MM.1S (cell line): ENCODE data around the gene SERTAD2.

ENCODE experiments used
- DNase-seq: peaks from one replicate; pipeline ENCODE4 v3.0.0-alpha.2; 2015
- H2AFZ ChIP-seq: fragments of 300-600 bp; sonication (generic); 2 replicates; pipeline ENCODE4 v1.6.0; 2016; ENCODE audit warnings: antibody characterized with exemption, low read length
- H3F3A ChIP-seq: fragments of 300-600 bp; sonication (generic); 2 replicates; pipeline ENCODE4 v1.6.1; 2016; ENCODE audit warnings: mild to moderate bottlenecking, antibody characterized with exemption, low read length, moderate library complexity, mixed read lengths; ENCODE audit not compliant: insufficient read depth
- H3K27ac ChIP-seq: fragments of 300-600 bp; sonication (generic); 2 replicates; pipeline ENCODE4 v1.5.1; 2016; ENCODE audit warnings: mild to moderate bottlenecking, low read length
- H3K27me3 ChIP-seq: fragments of 300-600 bp; sonication (generic); replicated peaks from 2 replicates; pipeline ENCODE4 v1.6.0; 2016; ENCODE audit warnings: low read length; ENCODE audit not compliant: insufficient read depth
- H3K36me3 ChIP-seq: fragments of 300-600 bp; sonication (generic); replicated peaks from 2 replicates; pipeline ENCODE4 v1.6.1; 2016; ENCODE audit warnings: mild to moderate bottlenecking, low read length, mixed read lengths; ENCODE audit not compliant: insufficient read depth
- H3K4me1 ChIP-seq: fragments of 300-600 bp; sonication (generic); 2 replicates; pipeline ENCODE4 v1.6.1; 2016; ENCODE audit warnings: low read length, mixed read lengths
- H3K4me2 ChIP-seq: fragments of 300-600 bp; sonication (generic); 2 replicates; pipeline ENCODE4 v1.6.0; 2016; ENCODE audit warnings: low read depth, low read length
- H3K4me3 ChIP-seq: fragments of 300-600 bp; sonication (generic); 2 replicates; pipeline ENCODE4 v1.5.1; 2016; ENCODE audit warnings: low read length, mixed read lengths
- H3K79me2 ChIP-seq: fragments of 300-600 bp; sonication (generic); 2 replicates; pipeline ENCODE4 v1.6.1; 2016; ENCODE audit warnings: mixed run types, low read length, mixed read lengths
- H3K9ac ChIP-seq: fragments of 300-600 bp; sonication (generic); 2 replicates; pipeline ENCODE4 v1.6.1; 2016; ENCODE audit warnings: low read length, mixed read lengths
- H3K9me2 ChIP-seq: fragments of 300-600 bp; sonication (generic); replicated peaks from 2 replicates; pipeline ENCODE4 v1.6.1; 2016; ENCODE audit warnings: mild to moderate bottlenecking, low read length, mixed read lengths; ENCODE audit not compliant: insufficient read depth
- H3K9me3 ChIP-seq: fragments of 300-600 bp; sonication (generic); replicated peaks from 2 replicates; pipeline ENCODE4 v1.6.1; 2016; ENCODE audit warnings: mild to moderate bottlenecking, low read length, mixed read lengths; ENCODE audit not compliant: insufficient read depth
- H4K20me1 ChIP-seq: fragments of 300-600 bp; sonication (generic); 2 replicates; pipeline ENCODE4 v1.6.1; 2016; ENCODE audit warnings: mild to moderate bottlenecking, low read length, moderate library complexity, mixed read lengths; ENCODE audit not compliant: insufficient read depth
- CTCF ChIP-seq: fragments of 300-600 bp; sonication (generic); IDR thresholded peaks from 2 replicates; pipeline ENCODE4 v1.5.1; 2016; ENCODE audit warnings: antibody characterized with exemption, low read length, mixed read lengths
- EZH2 ChIP-seq: fragments of 300-600 bp; sonication (generic); optimal IDR thresholded peaks from 2 replicates; pipeline ENCODE3; 2017; ENCODE audit warnings: low read depth, mild to moderate bottlenecking, antibody characterized with exemption, low read length, mixed read lengths
- EZH2phosphoT487 ChIP-seq: fragments of 300-600 bp; sonication (generic); IDR thresholded peaks from 2 replicates; pipeline ENCODE4 v1.6.1; 2018; ENCODE audit warnings: antibody characterized with exemption, low read length

Gene SERTAD2

GRCh38 chr2:64669288-64669687, 15.6 kb upstream of the SERTAD2 start:
- TF ChIP-seq EZH2phosphoT487: no peak
- no peak for TF ChIP-seq EZH2
- no peak for TF ChIP-seq CTCF
- H2AFZ ChIP-seq: no peak overlapping the region
- no peak overlapping the region for H3K9ac ChIP-seq
- H3K9me2 ChIP-seq: no peaks in the 10 kb centered on the region
- DNase-seq: no peak
- no peaks in the 10 kb centered on the region for H3K36me3 ChIP-seq
- peaks cover 45% of the 10 kb centered on the region for H3K4me1 ChIP-seq
- H4K20me1 ChIP-seq: no peaks in the 10 kb centered on the region
- no peaks in the 10 kb centered on the region for H3K27me3 ChIP-seq
- H3K27ac ChIP-seq: no peak overlapping the region
- H3F3A ChIP-seq: peaks cover 24% of the 10 kb centered on the region
- H3K9me3 ChIP-seq: no peaks in the 10 kb centered on the region
- H3K79me2 ChIP-seq: peaks cover 21% of the 10 kb centered on the region
- H3K4me2 ChIP-seq: no peak overlapping the region
- no peak overlapping the region for H3K4me3 ChIP-seq

GRCh38 chr2:64668542-64668941, 14.8 kb upstream of the SERTAD2 start:
- H3K27ac ChIP-seq: peak overlapping the region; percentile 95; the same call in 1 of the 2 replicates
- H4K20me1 ChIP-seq: no peaks in the 10 kb centered on the region
- H3K9ac ChIP-seq: no peak overlapping the region
- H3K36me3 ChIP-seq: no peaks in the 10 kb centered on the region
- peaks cover 24% of the 10 kb centered on the region for H3F3A ChIP-seq
- H3K9me3 ChIP-seq: no peaks in the 10 kb centered on the region
- H3K4me2 ChIP-seq: peak overlapping the region; percentile 87; the same call in 1 of the 2 replicates
- no peak for DNase-seq
- no peaks in the 10 kb centered on the region for H3K27me3 ChIP-seq
- peaks cover 45% of the 10 kb centered on the region for H3K4me1 ChIP-seq
- H3K79me2 ChIP-seq: peaks cover 21% of the 10 kb centered on the region
- H3K9me2 ChIP-seq: no peaks in the 10 kb centered on the region
- no peak for TF ChIP-seq EZH2phosphoT487
- no peak overlapping the region for H2AFZ ChIP-seq
- H3K4me3 ChIP-seq: no peak overlapping the region

GRCh38 chr2:64667535-64667934, 13.8 kb upstream of the SERTAD2 start:
- no peaks in the 10 kb centered on the region for H3K27me3 ChIP-seq
- peaks cover 45% of the 10 kb centered on the region for H3K4me1 ChIP-seq
- H3K4me2 ChIP-seq: peak overlapping the region; percentile 87
- no peaks in the 10 kb centered on the region for H4K20me1 ChIP-seq
- H3K9ac ChIP-seq: peak overlapping the region; percentile 56
- no peaks in the 10 kb centered on the region for H3K9me3 ChIP-seq
- peak overlapping the region; percentile 95 for H3K27ac ChIP-seq
- peaks cover 24% of the 10 kb centered on the region for H3F3A ChIP-seq
- H3K9me2 ChIP-seq: no peaks in the 10 kb centered on the region
- H3K4me3 ChIP-seq: peak overlapping the region; percentile 49
- DNase-seq: no peak
- H2AFZ ChIP-seq: peak overlapping the region; percentile 57
- peaks cover 24% of the 10 kb centered on the region for H3K79me2 ChIP-seq
- no peaks in the 10 kb centered on the region for H3K36me3 ChIP-seq
- TF ChIP-seq CTCF (no peak), EZH2 (no peak), EZH2phosphoT487 (no peak)

GRCh38 chr2:64666810-64667438, 13.2 kb upstream of the SERTAD2 start:
- Histone ChIP-seq H3K79me2 (peaks cover 25% of the 10 kb centered on the region), H3K4me2 (peak overlapping the region; percentile 87), H3K36me3 (no peaks in the 10 kb centered on the region), H3K9me3 (no peaks in the 10 kb centered on the region), H4K20me1 (no peaks in the 10 kb centered on the region), H3K27me3 (no peaks in the 10 kb centered on the region), H3K9me2 (no peaks in the 10 kb centered on the region), H3F3A (peaks cover 24% of the 10 kb centered on the region), H3K27ac (peak overlapping the region; percentile 95), H3K4me3 (peak overlapping the region; percentile 49), H2AFZ (peak overlapping the region; percentile 57), H3K4me1 (peaks cover 49% of the 10 kb centered on the region), H3K9ac (peak overlapping the region; percentile 56)
- peak; percentile 88 for DNase-seq
- TF ChIP-seq EZH2 (no peak), EZH2phosphoT487 (no peak), CTCF (no peak)
